PFSK-1 (cell line): ENCODE data around the gene RYR2. TPM values are rescaled to one million over a fixed set of nuclear protein-coding genes. Genes with fewer than 3 reads are reported as not detected.

Source experiments
- FOXP2 ChIP-seq: optimal IDR thresholded peaks from 2 replicates; pipeline ENCODE3; 2011; ENCODE audit warnings: borderline replicate concordance, control low read depth, inconsistent platforms; ENCODE audit not compliant: insufficient read depth; ENCODE audit errors: extremely low read length, extremely low read depth
- POLR2AphosphoS5 ChIP-seq: IDR thresholded peaks from 2 replicates; pipeline ENCODE4 v1.6.1; 2012; ENCODE audit warnings: low read depth, mild to moderate bottlenecking, control low read depth, low read length, moderate library complexity
- REST ChIP-seq, 2 experiments: IDR thresholded peaks; 2 replicates each; pipeline versions ENCODE4 v1.6.1 to v1.8.0; 2011 to 2012; ENCODE audit warnings: low read depth in 2 of 2, low read length in 2 of 2, control low read depth in 1 of 2, inconsistent platforms in 1 of 2, mild to moderate bottlenecking in 1 of 2, moderate library complexity in 1 of 2; ENCODE audit not compliant: insufficient read depth in 1 of 2
- SIN3A ChIP-seq: IDR thresholded peaks from 2 replicates; pipeline ENCODE4 v1.6.1; 2012; ENCODE audit warnings: mild to moderate bottlenecking, low read length, moderate library complexity, borderline replicate concordance; ENCODE audit not compliant: insufficient read depth
- TAF1 ChIP-seq: IDR thresholded peaks from 2 replicates; pipeline ENCODE4 v1.6.1; 2012; ENCODE audit warnings: low read length, control low read depth, borderline replicate concordance; ENCODE audit not compliant: insufficient read depth
- polyA plus RNA-seq: library from polyadenylated mRNA; unstranded; fragments of >200 nt; gene quantifications from one replicate; pipeline ENCODE4 v1.2.1, GENCODE V29; 2012; ENCODE audit warnings: low read depth, missing spikeins; ENCODE audit not compliant: insufficient read length

The RYR2 gene
- polyA plus RNA-seq, result not detected

- TF ChIP-seq REST (IDR thresholded peaks at IDR 0.05; ENCODE audit: insufficient read depth in 1 of 2, low read depth in 2 of 2, low read length in 2 of 2) (no peak), FOXP2 (no peak), POLR2AphosphoS5 (no peak), SIN3A (no peak), TAF1 (no peak)
Observed at GRCh38 chr1:237041795-237042525, at the start of gene RYR2. Gene RYR2 (plus strand): TSS chr1:237042184. CDS start chr1:237042522, 338 bp downstream.

DNA sequence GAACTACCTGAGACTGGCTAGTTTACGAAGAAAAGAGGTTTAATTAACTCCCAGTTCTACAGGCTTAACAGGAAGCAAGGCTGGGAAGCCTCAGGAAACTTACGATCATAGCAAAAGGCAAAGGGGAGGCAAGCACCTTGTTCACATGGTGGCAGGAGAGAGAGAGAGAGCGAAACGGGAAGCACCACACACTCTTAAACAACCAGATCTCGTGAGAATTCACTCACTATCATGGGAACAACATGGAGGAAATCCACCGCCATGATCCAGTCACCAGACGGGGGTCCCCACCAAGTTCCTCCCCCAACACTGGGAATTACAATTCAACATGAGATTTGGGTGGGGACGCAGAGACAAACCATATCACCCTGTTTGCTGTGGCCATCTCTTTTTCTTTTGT is 49.5 kb upstream of the RYR2 start:
- no peak for TF ChIP-seq TAF1
- TF ChIP-seq FOXP2, result no peak

DNA sequence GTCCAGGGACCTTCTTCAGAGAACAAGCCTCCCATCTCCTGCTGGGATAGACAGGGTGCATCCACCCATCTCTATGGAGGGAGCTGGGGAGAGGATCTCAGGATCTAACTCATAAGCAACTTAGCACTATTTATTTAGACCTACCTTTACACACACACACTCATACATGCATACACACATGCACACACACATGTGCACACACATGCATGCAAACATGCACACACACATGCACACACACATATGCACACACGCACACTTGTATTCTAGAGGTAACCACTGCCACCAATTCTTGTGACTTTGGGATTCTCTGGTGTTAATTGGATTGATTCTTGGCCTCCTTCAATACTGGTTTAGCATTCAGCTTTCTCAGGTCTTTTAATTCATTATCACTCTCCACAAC is 47.5 kb upstream of the RYR2 start:
- no peak for TF ChIP-seq TAF1
- TF ChIP-seq SIN3A, result no peak
- no peak for TF ChIP-seq FOXP2
- TF ChIP-seq REST (IDR thresholded peaks at IDR 0.05; ENCODE audit: insufficient read depth in 1 of 2, low read depth in 2 of 2, low read length in 2 of 2), result no peak
- TF ChIP-seq POLR2AphosphoS5, result no peak

DNA sequence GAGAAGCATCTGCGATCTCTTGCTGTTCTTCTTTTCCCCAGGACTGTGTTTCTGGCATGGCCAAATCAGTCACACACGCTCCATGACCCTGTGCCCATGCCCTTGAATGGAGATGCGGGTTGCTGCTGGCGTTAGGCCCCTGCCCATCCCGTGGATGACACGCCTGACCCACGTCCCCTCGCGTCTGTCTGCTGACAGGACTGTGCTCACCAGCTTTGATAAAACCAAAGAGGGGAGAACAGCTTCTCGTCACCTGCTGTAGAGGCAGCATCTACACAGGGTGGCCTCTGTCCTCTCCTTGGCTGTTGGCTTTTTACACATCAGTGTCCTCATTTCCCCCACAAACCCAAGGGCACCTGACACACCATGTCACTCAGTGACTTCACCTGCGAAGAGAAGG is 44.6 kb upstream of the RYR2 start:
- TF ChIP-seq FOXP2 (no peak), SIN3A (no peak), POLR2AphosphoS5 (no peak), TAF1 (no peak), REST (IDR thresholded peaks at IDR 0.05; ENCODE audit: insufficient read depth in 1 of 2, low read depth in 2 of 2, low read length in 2 of 2) (no peak)

DNA sequence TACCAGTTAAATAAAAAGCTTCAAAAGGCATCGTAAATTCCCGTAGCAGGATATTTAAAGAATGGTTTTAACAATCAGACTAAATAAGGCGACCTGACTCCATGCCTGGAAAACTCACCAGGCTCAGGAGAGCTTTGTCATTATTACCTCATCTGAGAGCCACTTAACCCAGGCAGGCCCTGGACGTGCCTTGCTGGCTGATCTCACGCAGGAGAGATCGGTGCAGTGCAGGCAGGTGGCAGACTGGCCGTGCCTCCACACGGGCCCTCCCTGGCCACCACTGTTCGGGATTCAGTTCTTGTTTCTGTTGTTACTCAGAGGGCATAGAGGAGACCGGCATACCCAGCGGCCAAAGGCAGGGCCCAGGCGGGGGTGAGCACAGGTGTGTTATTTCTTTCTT is 44.1 kb upstream of the RYR2 start:
- no peak for TF ChIP-seq FOXP2
- no peak for TF ChIP-seq POLR2AphosphoS5
- no peak for TF ChIP-seq TAF1
- TF ChIP-seq REST (IDR thresholded peaks at IDR 0.05; ENCODE audit: insufficient read depth in 1 of 2, low read depth in 2 of 2, low read length in 2 of 2), result no peak
- TF ChIP-seq SIN3A, result no peak
